ENCODE measurements around the gene RASAL2. TPM values are rescaled to one million over a fixed set of nuclear protein-coding genes. Genes with fewer than 3 reads are reported as not detected.

The RASAL2 gene
- total RNA-seq, 2 donors from 2014 or later: not detected

- no peak overlapping the region for H3K4me3 Mint-ChIP-seq
- no peaks in the 10 kb centered on the region for H3K36me3 Mint-ChIP-seq
- H3K4me1 Mint-ChIP-seq (ENCODE audit: low read depth in 2 of 2): no peaks in the 10 kb centered on the region
- H3K9me3 Mint-ChIP-seq: peaks cover 9% of the 10 kb centered on the region
- no peak for ATAC-seq
- peaks cover 0 to 3% of the 10 kb centered on the region in 2 donors for H3K27me3 Mint-ChIP-seq
- no peak for DNase-seq (ENCODE audit: low spot score)
- H3K27ac Mint-ChIP-seq: no peak overlapping the region
Observed at GRCh38 chr1:178060789-178061556, 32.9 kb upstream of the RASAL2 start.

- H3K4me1 Mint-ChIP-seq (ENCODE audit: low read depth in 2 of 2): no peaks in the 10 kb centered on the region
- DNase-seq (ENCODE audit: low spot score) (no peak), ATAC-seq (no peak)
- peaks cover 11% of the 10 kb centered on the region for H3K9me3 Mint-ChIP-seq
- no peak overlapping the region for H3K27ac Mint-ChIP-seq
- H3K27me3 Mint-ChIP-seq: no peaks in the 10 kb centered on the region
- no peak overlapping the region for H3K4me3 Mint-ChIP-seq
- no peaks in the 10 kb centered on the region for H3K36me3 Mint-ChIP-seq
Observed at GRCh38 chr1:178061620-178062019, 32.3 kb upstream of the RASAL2 start.

GRCh38 chr1:178064191-178064821 lies 29.6 kb upstream of the RASAL2 start:
- ATAC-seq (no peak), DNase-seq (ENCODE audit: low spot score) (no peak)
- H3K4me3 Mint-ChIP-seq: no peak overlapping the region
- no peaks in the 10 kb centered on the region for H3K4me1 Mint-ChIP-seq (ENCODE audit: low read depth in 2 of 2)
- H3K9me3 Mint-ChIP-seq: peaks cover 11% of the 10 kb centered on the region
- no peaks in the 10 kb centered on the region for H3K36me3 Mint-ChIP-seq
- H3K27ac Mint-ChIP-seq: no peak overlapping the region
- no peaks in the 10 kb centered on the region for H3K27me3 Mint-ChIP-seq

GRCh38 chr1:178065250-178065649 lies 28.7 kb upstream of the RASAL2 start:
- no peak for DNase-seq (ENCODE audit: low spot score)

GRCh38 chr1:178066296-178066907 lies 27.5 kb upstream of the RASAL2 start:
- no peak for ATAC-seq
- no peak overlapping the region for H3K4me3 Mint-ChIP-seq
- H3K9me3 Mint-ChIP-seq: peaks cover 8% of the 10 kb centered on the region
- H3K27me3 Mint-ChIP-seq: no peaks in the 10 kb centered on the region
- no peaks in the 10 kb centered on the region for H3K36me3 Mint-ChIP-seq
- no peaks in the 10 kb centered on the region for H3K4me1 Mint-ChIP-seq (ENCODE audit: low read depth in 2 of 2)
- no peak overlapping the region for H3K27ac Mint-ChIP-seq
- no peak for DNase-seq (ENCODE audit: low spot score)

More at GRCh38 chr1:178065250-178065649, 28.7 kb upstream of the RASAL2 start:
- Mint-ChIP-seq H3K27ac (no peak overlapping the region), H3K27me3 (no peaks in the 10 kb centered on the region), H3K4me1 (ENCODE audit: low read depth in 2 of 2) (no peaks in the 10 kb centered on the region), H3K4me3 (no peak overlapping the region), H3K9me3 (peaks cover 8% of the 10 kb centered on the region), H3K36me3 (no peaks in the 10 kb centered on the region)
- ATAC-seq: no peak

GRCh38 chr1:178066908-178067614 lies 26.8 kb upstream of the RASAL2 start:
- no peaks in the 10 kb centered on the region for H3K4me1 Mint-ChIP-seq (ENCODE audit: low read depth in 2 of 2)
- H3K4me3 Mint-ChIP-seq: no peak overlapping the region
- H3K9me3 Mint-ChIP-seq: peaks cover 8% of the 10 kb centered on the region
- no peak overlapping the region for H3K27ac Mint-ChIP-seq
- ATAC-seq (no peak), DNase-seq (ENCODE audit: low spot score) (no peak)
- no peaks in the 10 kb centered on the region for H3K36me3 Mint-ChIP-seq
- no peaks in the 10 kb centered on the region for H3K27me3 Mint-ChIP-seq

- H3K27ac Mint-ChIP-seq: no peak overlapping the region
- DNase-seq (ENCODE audit: low spot score) (no peak), ATAC-seq (no peak)
- H3K4me1 Mint-ChIP-seq (ENCODE audit: low read depth in 2 of 2): no peaks in the 10 kb centered on the region
- peaks cover 9% of the 10 kb centered on the region for H3K9me3 Mint-ChIP-seq
- H3K4me3 Mint-ChIP-seq: no peak overlapping the region
- H3K27me3 Mint-ChIP-seq: no peaks in the 10 kb centered on the region
- peaks cover 4% of the 10 kb centered on the region for H3K36me3 Mint-ChIP-seq
Observed at GRCh38 chr1:178071811-178072210, 22.1 kb upstream of the RASAL2 start.

- Mint-ChIP-seq H3K27ac (no peak overlapping the region), H3K27me3 (no peaks in the 10 kb centered on the region), H3K4me3 (no peak overlapping the region), H3K9me3 (peaks cover 14% of the 10 kb centered on the region), H3K36me3 (peaks cover 4% of the 10 kb centered on the region), H3K4me1 (ENCODE audit: low read depth in 2 of 2) (no peaks in the 10 kb centered on the region)
- DNase-seq (ENCODE audit: low spot score) (no peak), ATAC-seq (no peak)
Observed at GRCh38 chr1:178072326-178072725, 21.6 kb upstream of the RASAL2 start.

- no peaks in the 10 kb centered on the region for H3K27me3 Mint-ChIP-seq
- H3K9me3 Mint-ChIP-seq: peaks cover 18% of the 10 kb centered on the region
- H3K4me1 Mint-ChIP-seq (ENCODE audit: low read depth in 2 of 2): no peaks in the 10 kb centered on the region
- peaks cover 4% of the 10 kb centered on the region for H3K36me3 Mint-ChIP-seq
- H3K4me3 Mint-ChIP-seq: no peak overlapping the region
- ATAC-seq (no peak), DNase-seq (ENCODE audit: low spot score) (no peak)
- no peak overlapping the region for H3K27ac Mint-ChIP-seq
Observed at GRCh38 chr1:178075333-178075732, 18.6 kb upstream of the RASAL2 start.

GRCh38 chr1:178076607-178077006 lies 17.3 kb upstream of the RASAL2 start:
- Mint-ChIP-seq H3K4me1 (ENCODE audit: low read depth in 2 of 2) (no peaks in the 10 kb centered on the region), H3K9me3 (peaks cover 18% of the 10 kb centered on the region), H3K27me3 (no peaks in the 10 kb centered on the region), H3K4me3 (no peak overlapping the region), H3K36me3 (peaks cover 4% of the 10 kb centered on the region), H3K27ac (no peak overlapping the region)
- ATAC-seq (no peak), DNase-seq (ENCODE audit: low spot score) (no peak)

- ATAC-seq: no peak
- Mint-ChIP-seq H3K4me1 (ENCODE audit: low read depth in 2 of 2) (no peaks in the 10 kb centered on the region), H3K27me3 (no peaks in the 10 kb centered on the region), H3K4me3 (no peak overlapping the region), H3K27ac (no peak overlapping the region), H3K9me3 (peaks cover 14% of the 10 kb centered on the region), H3K36me3 (peaks cover under 1% of the 10 kb centered on the region)
- DNase-seq (ENCODE audit: low spot score): no peak
Observed at GRCh38 chr1:178077917-178078316, 16.0 kb upstream of the RASAL2 start.

GRCh38 chr1:178086294-178086693 lies 7.6 kb upstream of the RASAL2 start:
- DNase-seq (ENCODE audit: low spot score) (no peak), ATAC-seq (no peak)
- Mint-ChIP-seq H3K4me1 (ENCODE audit: low read depth in 2 of 2) (no peaks in the 10 kb centered on the region), H3K27me3 (no peaks in the 10 kb centered on the region), H3K36me3 (peaks cover 6% of the 10 kb centered on the region), H3K4me3 (no peak overlapping the region), H3K27ac (no peak overlapping the region), H3K9me3 (peaks cover 9% of the 10 kb centered on the region)

GRCh38 chr1:178086766-178087165 lies 7.1 kb upstream of the RASAL2 start:
- Mint-ChIP-seq H3K27ac (no peak overlapping the region), H3K27me3 (peaks cover 0 to 3% of the 10 kb centered on the region in 2 donors), H3K4me1 (ENCODE audit: low read depth in 2 of 2) (no peaks in the 10 kb centered on the region), H3K9me3 (peaks cover 9% of the 10 kb centered on the region), H3K36me3 (peaks cover 6% of the 10 kb centered on the region), H3K4me3 (no peak overlapping the region)
- DNase-seq (ENCODE audit: low spot score) (no peak), ATAC-seq (no peak)

GRCh38 chr1:178088651-178089050 lies 5.3 kb upstream of the RASAL2 start:
- peaks cover 11 to 13% of the 10 kb centered on the region in 2 donors for H3K27me3 Mint-ChIP-seq
- H3K36me3 Mint-ChIP-seq: peaks cover 15% of the 10 kb centered on the region
- H3K4me3 Mint-ChIP-seq: no peak overlapping the region
- H3K9me3 Mint-ChIP-seq: peaks cover 9% of the 10 kb centered on the region
- DNase-seq (ENCODE audit: low spot score) (no peak), ATAC-seq (no peak)
- H3K4me1 Mint-ChIP-seq (ENCODE audit: low read depth in 2 of 2): peaks cover 6 to 7% of the 10 kb centered on the region in 2 donors
- H3K27ac Mint-ChIP-seq: no peak overlapping the region

All from natural killer cell treated with Interleukin-12 subunit alpha and Interleukin-12 subunit beta and Interleukin-15 and Interleukin-18, amount 100 ng/mL, for 72 hours (primary cell).